ENCODE measurements around the gene TUSC2. TPM values are rescaled to one million over a fixed set of nuclear protein-coding genes. Genes with fewer than 3 reads are reported as not detected.

Gene TUSC2
- total and polyA plus RNA-seq, 2 of the 13 experiments (the other 11 are each of a cell fraction or from before 2014, with no cell fraction given): 36.7 to 39.1 TPM

- TF ChIP-seq GFI1 (CRISPR knock-in tag; IDR thresholded peaks at IDR 0.05; ENCODE audit: borderline replicate concordance): peak; percentile 13; the same call in 1 of the 2 replicates
- TF ChIP-seq ZNF557 (CRISPR knock-in tag; IDR thresholded peaks at IDR 0.05): no peak; the same call in 1 of the 2 replicates
- peak; percentile 86 for TF ChIP-seq GATAD1 (CRISPR knock-in tag; IDR thresholded peaks at IDR 0.05)
- TF ChIP-seq ZNF530 (CRISPR knock-in tag; IDR thresholded peaks at IDR 0.05; ENCODE audit: low read depth): no peak
- TF ChIP-seq ZNF354B (CRISPR knock-in tag; IDR thresholded peaks at IDR 0.05): peak; percentile 61; the same call in 1 of the 2 replicates
- no peak for TF ChIP-seq U2AF2 (IDR thresholded peaks at IDR 0.05; ENCODE audit: low read depth, low read length)
- no peak for TF ChIP-seq ZNF510 (CRISPR knock-in tag; IDR thresholded peaks at IDR 0.05; ENCODE audit: low read depth)
- TF ChIP-seq, protein P1, sequence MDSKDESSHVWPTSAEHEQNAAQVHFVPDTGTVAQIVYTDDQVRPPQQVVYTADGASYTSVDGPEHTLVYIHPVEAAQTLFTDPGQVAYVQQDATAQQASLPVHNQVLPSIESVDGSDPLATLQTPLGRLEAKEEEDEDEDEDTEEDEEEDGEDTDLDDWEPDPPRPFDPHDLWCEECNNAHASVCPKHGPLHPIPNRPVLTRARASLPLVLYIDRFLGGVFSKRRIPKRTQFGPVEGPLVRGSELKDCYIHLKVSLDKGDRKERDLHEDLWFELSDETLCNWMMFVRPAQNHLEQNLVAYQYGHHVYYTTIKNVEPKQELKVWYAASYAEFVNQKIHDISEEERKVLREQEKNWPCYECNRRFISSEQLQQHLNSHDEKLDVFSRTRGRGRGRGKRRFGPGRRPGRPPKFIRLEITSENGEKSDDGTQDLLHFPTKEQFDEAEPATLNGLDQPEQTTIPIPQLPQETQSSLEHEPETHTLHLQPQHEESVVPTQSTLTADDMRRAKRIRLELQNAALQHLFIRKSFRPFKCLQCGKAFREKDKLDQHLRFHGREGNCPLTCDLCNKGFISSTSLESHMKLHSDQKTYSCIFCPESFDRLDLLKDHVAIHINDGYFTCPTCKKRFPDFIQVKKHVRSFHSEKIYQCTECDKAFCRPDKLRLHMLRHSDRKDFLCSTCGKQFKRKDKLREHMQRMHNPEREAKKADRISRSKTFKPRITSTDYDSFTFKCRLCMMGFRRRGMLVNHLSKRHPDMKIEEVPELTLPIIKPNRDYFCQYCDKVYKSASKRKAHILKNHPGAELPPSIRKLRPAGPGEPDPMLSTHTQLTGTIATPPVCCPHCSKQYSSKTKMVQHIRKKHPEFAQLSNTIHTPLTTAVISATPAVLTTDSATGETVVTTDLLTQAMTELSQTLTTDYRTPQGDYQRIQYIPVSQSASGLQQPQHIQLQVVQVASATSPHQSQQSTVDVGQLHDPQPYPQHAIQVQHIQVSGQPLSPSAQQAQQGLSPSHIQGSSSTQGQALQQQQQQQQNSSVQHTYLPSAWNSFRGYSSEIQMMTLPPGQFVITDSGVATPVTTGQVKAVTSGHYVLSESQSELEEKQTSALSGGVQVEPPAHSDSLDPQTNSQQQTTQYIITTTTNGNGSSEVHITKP (CRISPR knock-in tag; IDR thresholded peaks at IDR 0.05; ENCODE audit: low read depth): peak; percentile 56
- TF ChIP-seq, protein P2, sequence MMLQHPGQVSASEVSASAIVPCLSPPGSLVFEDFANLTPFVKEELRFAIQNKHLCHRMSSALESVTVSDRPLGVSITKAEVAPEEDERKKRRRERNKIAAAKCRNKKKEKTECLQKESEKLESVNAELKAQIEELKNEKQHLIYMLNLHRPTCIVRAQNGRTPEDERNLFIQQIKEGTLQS (CRISPR knock-in tag; IDR thresholded peaks at IDR 0.05): peak; percentile 83
- no peak for TF ChIP-seq ZFYVE20 (CRISPR knock-in tag; IDR thresholded peaks at IDR 0.05; ENCODE audit: borderline replicate concordance, low read depth)
- peak; percentile 89 for TF ChIP-seq ZMYM4 (CRISPR knock-in tag; IDR thresholded peaks at IDR 0.05)
- peak; percentile 74 for TF ChIP-seq TEAD3 (CRISPR knock-in tag; optimal IDR thresholded peaks at IDR 0.05; ENCODE audit: borderline replicate concordance)
- peak; percentile 77 for TF ChIP-seq ZNF772 (CRISPR knock-in tag; IDR thresholded peaks at IDR 0.05)
- 0 out of 2 replicates have a peak, but pooled peaks have one; percentile 47 for TF ChIP-seq PRDM15 (CRISPR knock-in tag; IDR thresholded peaks at IDR 0.05)
- TF ChIP-seq ZNF101 (CRISPR knock-in tag; IDR thresholded peaks at IDR 0.05; ENCODE audit: borderline replicate concordance, low read depth): 0 out of 2 replicates have a peak, but pooled peaks have one; percentile 27
- no peak for TF ChIP-seq MTA3 (CRISPR knock-in tag; IDR thresholded peaks at IDR 0.05)
- TF ChIP-seq CREBL2 (CRISPR knock-in tag; IDR thresholded peaks at IDR 0.05; ENCODE audit: borderline replicate concordance): no peak
- no peak for TF ChIP-seq ZNF577 (CRISPR knock-in tag; IDR thresholded peaks at IDR 0.05; ENCODE audit: borderline replicate concordance, low read depth)
- TF ChIP-seq ZNF235 (CRISPR knock-in tag; IDR thresholded peaks at IDR 0.05; ENCODE audit: borderline replicate concordance): peak; percentile 94; the same call in 1 of the 2 replicates
- peak; percentile 43; the same call in 1 of the 2 replicates for TF ChIP-seq ZNF724P (CRISPR knock-in tag; IDR thresholded peaks at IDR 0.05; ENCODE audit: borderline replicate concordance)
- TF ChIP-seq SMYD3 (CRISPR knock-in tag; IDR thresholded peaks at IDR 0.05): peak; percentile 84; the same call in 1 of the 2 replicates
- peak; percentile 7 for TF ChIP-seq MED8 (CRISPR knock-in tag; IDR thresholded peaks at IDR 0.05; ENCODE audit: insufficient replicate concordance)
Measured at GRCh38 chr3:50337175-50337861, 9.3 kb upstream of the TUSC2 start (continued).

All from HepG2 (cell line).